HG02623 (cell line): ENCODE measurements around the gene PEX5L.

Experiments
- ATAC-seq: cut with Tn5 transposase; IDR thresholded peaks from one replicate; pipeline ENCODE4 v1.9.1; 2021; ENCODE audit warnings: moderate library complexity; ENCODE audit not compliant: unreplicated experiment

The PEX5L gene

GRCh38 chr3:179957264-179957845, 79.4 kb downstream of the PEX5L start:
- ATAC-seq = no peak

- ATAC-seq = peak; percentile 84
Observed at GRCh38 chr3:179956416-179956830, 80.3 kb downstream of the PEX5L start.

DNA sequence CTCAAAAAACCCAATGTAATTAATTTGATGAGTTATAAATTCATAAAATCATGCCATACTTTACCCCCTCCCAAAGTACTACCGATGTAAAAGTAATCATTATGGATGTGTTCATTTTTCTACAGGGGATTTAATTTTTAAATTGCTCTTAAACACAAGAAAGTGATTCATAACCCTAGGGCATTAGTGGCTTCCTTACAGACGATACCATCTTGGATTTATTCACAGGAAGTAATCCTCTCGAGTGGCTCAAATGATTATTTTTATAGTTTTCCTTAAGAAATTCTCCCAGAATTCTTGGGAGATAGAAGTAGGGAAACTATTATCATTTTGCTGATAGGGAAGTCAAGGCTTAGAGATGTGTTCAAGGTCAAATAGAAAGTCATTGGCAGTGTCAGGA, 80.9 kb downstream of the PEX5L start:
- ATAC-seq = no peak

- ATAC-seq = no peak
Observed at GRCh38 chr3:179955286-179955685, 81.5 kb downstream of the PEX5L start.

GRCh38 chr3:179953993-179954870, 82.5 kb downstream of the PEX5L start:
- no peak for ATAC-seq

- no peak for ATAC-seq
Observed at GRCh38 chr3:179950840-179951239, 85.9 kb downstream of the PEX5L start.

DNA sequence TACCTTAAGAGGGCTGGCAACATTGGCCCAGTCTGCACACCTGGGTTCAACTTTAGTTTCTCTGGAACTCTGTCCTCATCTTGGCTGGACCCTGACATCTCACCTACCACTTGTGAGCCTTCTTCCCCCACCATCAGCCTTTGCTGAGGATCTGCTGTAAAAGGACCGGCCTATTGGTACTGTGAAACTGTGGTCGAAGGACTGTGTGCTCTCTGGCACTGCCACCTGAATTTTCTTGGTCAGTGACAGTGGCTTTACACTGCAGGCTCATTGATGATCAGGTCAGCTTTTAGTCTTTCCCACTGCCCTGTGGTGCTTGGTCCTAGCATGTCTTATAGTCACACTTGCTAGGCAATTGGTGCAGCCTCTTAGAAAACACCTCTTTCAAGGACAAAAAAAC, 86.9 kb downstream of the PEX5L start:
- ATAC-seq = peak; percentile 13

GRCh38 chr3:179949412-179949811, 87.3 kb downstream of the PEX5L start:
- peak; percentile 92 for ATAC-seq

DNA sequence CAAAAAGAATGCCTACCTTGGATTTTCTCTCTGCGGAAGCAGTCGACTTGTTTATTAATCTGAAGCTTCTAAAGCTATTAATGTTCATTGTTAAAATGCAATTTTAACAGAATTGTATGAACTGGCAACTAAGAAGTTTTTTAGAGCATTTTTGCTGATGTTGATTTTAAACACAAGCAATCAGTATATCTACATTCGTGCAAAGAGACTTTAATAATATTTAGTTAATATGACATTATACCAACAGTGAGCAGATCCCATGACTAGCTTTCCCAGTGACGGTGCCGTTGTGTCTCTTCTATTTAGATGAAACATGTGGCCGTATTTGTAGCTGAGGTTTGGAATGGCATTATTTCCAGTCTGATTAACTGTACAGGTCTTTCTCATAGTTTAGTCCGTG, 88.0 kb downstream of the PEX5L start:
- ATAC-seq = no peak

DNA sequence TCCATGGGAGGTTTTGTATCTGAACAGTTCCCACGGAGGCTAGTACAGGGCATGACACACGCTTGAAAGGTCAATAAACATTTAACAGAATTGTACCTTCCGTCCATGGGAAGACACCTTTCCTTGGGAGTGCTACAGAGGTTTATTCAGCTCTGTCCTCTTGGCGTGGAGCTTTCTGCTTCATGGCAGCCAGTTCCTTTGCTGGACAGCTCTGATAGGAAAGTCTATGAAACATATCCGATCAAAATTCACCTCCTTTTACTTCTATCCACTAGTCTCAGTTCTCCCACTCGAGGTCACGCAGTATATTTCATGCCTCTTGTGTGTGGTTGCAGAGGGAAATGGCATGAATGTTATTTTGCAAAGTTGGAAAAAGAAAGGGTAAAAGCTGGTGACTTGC, 91.2 kb downstream of the PEX5L start:
- ATAC-seq = no peak

GRCh38 chr3:179943117-179943880, 93.4 kb downstream of the PEX5L start:
- ATAC-seq = no peak

DNA sequence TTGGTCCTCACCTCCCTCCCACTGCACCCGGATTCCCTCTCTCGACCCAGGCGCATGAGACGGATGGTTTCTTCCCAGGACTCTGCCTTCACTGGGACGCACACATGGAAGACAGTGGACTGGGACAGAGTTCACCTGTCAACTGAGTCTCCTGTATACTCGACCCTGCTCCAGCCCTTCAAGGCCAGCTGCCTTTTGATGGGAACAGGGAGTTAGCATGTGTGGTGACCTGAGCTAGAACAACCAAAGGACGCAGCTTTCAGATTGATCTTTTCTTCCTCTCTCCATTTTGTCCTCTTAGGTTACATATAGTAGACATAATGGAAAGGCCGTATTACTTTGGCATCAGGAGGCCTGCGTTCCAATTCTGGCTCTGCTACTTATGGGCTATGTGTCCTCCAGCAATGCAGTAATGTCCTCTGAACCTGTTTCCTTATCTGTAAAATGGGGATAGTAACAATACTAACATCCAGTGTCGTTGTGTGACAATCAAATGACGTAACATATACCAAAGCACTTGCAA, 94.1 kb downstream of the PEX5L start:
- no peak for ATAC-seq

DNA sequence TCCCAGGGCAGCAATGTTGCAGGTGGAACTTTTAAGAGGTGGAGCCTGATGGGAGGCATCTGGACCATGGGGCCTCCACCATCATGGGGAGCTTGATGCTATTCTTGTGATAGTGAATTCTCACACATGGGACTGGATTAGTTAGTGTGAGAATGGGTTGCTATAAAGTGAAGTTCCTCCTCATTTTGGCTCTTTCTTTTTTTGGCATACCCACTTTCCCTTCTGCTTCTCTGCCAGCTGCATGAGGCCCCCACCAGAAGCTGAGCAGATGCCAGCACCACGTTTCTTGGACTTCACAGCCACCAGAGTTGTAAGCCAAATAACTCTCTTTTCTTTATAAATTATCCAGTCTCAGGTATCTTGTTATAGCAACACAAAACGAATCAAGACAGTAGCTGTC, 101.0 kb downstream of the PEX5L start:
- ATAC-seq = no peak

DNA sequence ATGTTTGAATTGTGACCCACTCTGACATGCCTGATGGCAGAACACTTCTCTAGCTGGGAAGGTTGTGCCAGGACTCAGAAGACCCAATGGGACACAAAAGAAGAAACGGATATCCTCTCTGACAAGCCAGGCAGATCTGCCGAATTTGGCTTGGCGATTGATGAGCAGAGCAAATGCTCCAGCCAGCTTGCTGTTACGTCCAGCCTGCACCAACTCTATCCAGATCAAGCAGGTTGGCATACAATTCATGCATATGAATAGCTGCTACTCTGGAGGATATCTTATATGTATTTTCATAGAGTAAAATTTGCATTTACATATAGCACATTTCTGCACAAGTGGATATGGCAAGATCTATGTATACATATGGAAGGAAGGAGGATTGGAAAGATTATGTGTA, 102.8 kb downstream of the PEX5L start:
- no peak for ATAC-seq

DNA sequence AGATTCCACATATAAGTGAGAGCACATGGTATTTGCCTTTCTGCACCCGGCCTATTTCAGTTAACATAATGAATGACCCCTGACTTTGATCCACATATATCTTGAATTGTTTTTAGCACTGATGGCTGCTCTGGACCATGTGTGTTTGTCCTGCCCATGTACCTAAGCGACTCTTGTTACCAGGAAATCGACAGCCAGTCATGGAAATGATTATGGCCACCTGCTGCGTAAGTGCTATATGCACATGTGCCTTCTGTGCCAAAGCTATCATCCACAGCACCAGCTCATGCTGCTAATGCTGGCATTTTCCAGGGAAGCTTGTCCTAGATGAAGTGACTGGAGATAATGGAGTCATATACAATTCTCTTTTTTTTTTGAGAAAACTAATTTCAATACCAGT, 103.7 kb downstream of the PEX5L start:
- ATAC-seq = no peak

DNA sequence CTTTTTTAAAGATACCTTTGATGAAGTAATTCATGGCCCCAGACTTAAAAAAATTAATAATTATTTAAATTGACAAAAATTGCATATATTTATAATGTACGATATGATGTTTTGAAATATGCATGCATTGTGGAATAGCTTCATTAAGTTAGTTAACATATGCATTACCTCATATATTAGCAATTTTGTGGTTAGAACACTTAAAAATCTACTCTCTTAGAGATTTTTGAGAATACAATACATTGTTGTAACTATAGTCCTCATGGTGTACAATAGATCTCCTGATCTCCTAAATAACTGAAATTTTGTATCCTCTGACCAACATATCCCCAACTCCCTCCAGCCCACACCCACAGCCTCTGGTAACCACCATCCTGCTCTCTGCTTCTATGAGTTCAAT, 104.1 kb downstream of the PEX5L start:
- ATAC-seq = no peak

- ATAC-seq = peak; percentile 59
Observed at GRCh38 chr3:179929091-179929529, 107.6 kb downstream of the PEX5L start.

DNA sequence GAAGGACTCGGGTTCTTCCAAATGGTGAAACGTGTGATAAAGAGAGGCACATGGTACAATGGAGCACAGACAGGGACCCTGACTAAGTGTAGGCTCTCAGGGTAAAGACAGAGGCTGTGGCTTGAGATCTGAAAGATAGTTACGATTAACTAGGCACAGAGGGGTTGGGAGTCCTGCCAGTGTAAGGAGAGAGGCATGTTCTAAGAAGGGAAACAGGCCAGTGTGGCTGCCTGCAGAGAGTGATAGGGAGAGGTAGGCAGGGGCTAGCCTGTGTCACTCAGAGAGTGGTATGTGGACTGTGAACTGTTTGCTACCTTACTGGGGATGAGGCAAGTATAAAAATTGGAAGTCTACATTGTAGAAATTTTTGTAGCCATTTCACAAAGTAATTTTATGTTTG, 109.5 kb downstream of the PEX5L start:
- no peak for ATAC-seq

GRCh38 chr3:179921951-179922350, 114.8 kb downstream of the PEX5L start:
- ATAC-seq = no peak

DNA sequence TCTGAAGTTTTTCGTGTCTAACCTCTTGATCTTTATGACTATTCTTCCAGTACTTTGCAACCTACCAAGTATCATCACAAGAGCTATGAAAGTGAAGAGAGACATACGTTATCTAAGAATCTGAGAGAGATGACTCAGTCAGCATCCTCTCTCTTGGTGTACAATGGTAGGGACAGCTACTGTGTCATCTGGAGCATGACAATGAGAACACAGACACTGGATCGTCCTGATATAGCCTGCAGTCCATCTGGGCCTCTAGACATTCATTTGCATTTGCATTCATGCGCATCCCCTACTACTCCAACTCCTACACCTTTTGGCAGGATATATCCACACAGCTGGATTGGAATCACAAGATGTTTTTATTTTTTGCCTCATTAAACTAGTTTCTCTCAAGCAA, 115.2 kb downstream of the PEX5L start:
- ATAC-seq = peak; percentile 96

DNA sequence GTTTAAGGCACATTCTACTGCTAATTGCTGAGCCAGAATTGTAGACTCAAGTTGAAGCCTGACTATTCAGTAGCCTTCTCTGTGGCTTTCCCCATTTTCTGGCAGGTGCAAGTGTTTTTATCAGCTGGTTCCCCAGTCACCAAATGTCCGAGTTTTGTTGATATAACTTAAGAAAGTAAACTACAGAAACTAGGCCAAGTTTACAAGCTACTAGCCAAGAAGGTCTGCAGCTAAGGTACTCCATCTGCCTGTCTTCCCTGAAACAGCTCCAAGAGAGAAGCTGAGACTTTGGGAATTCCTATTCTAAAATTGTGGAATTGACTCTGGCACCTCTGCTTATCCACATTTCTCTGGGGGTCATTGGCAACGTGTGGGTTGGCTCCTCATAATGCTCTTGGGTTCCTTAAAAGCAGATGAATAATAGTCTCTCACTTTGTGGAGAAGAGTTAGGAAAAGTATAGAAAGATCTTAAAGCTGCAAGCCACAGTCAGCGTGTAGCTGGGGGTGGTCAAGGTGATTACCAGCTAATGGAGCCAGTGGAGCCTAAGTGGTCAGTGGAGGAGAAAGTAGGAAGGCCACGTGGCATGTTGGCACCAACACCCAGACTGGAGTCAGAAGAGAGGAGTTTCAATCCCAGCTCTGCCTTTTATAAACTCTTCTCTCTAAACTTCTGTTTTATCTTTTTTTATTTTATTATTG, 128.8 kb downstream of the PEX5L start:
- no peak for ATAC-seq
